Chondrocyte (in vitro differentiated cells): ENCODE results near the gene RPRD2. TPM values are rescaled to one million over a fixed set of nuclear protein-coding genes. Genes with fewer than 3 reads are reported as not detected.

Source experiments
- DNase-seq: peaks from one replicate; pipeline ENCODE4 v3.0.0; 2021; ENCODE audit warnings: mixed read lengths, low spot score
- H3K27ac Mint-ChIP-seq: one replicate; pipeline ENCODE4 v1.8.0; 2021; ENCODE audit warnings: mild to moderate bottlenecking, moderate library complexity, mixed read lengths; ENCODE audit not compliant: unreplicated experiment
- H3K27me3 Mint-ChIP-seq: 2 replicates; pipeline ENCODE4 v1.8.0; 2021; ENCODE audit warnings: low read depth, mixed read lengths
- H3K36me3 Mint-ChIP-seq: 2 replicates; pipeline ENCODE4 v1.8.0; 2021; ENCODE audit warnings: low read depth, mixed read lengths
- H3K4me1 Mint-ChIP-seq: 2 replicates; pipeline ENCODE4 v1.8.0; 2021; ENCODE audit warnings: low read depth, mild to moderate bottlenecking, mixed read lengths
- H3K4me3 Mint-ChIP-seq: one replicate; pipeline ENCODE4 v1.8.0; 2021; ENCODE audit warnings: mild to moderate bottlenecking, moderate library complexity, mixed read lengths; ENCODE audit not compliant: unreplicated experiment
- H3K9me3 Mint-ChIP-seq: 2 replicates; pipeline ENCODE4 v1.8.0; 2021; ENCODE audit warnings: low read depth, mixed read lengths
- CTCF ChIP-seq: fragments of 200-600 bp; sonication (generic); IDR thresholded peaks from 2 replicates; pipeline ENCODE4 v1.5.0; 2021; ENCODE audit warnings: antibody characterized with exemption, mild to moderate bottlenecking, moderate library complexity
- total RNA-seq: library from RNA; stranded (reverse); gene quantifications from 3 replicates; pipeline ENCODE4 v1.2.1, GENCODE V29; 2021

The RPRD2 gene
- total RNA-seq, 1 donor from 2014 or later = 22.2 TPM

GRCh38 chr1:150469291-150469690 is 105.3 kb downstream of the RPRD2 start:
- Mint-ChIP-seq H3K4me1 (no peaks in the 10 kb centered on the region), H3K36me3 (peaks cover 33% of the 10 kb centered on the region)

GRCh38 chr1:150472601-150473200 is 108.8 kb downstream of the RPRD2 start:
- Mint-ChIP-seq H3K27ac (no peak overlapping the region), H3K36me3 (peaks cover 29% of the 10 kb centered on the region), H3K4me3 (no peak overlapping the region), H3K27me3 (no peaks in the 10 kb centered on the region), H3K9me3 (no peaks in the 10 kb centered on the region), H3K4me1 (no peaks in the 10 kb centered on the region)
- DNase-seq = no peak
- TF ChIP-seq CTCF = no peak

More at GRCh38 chr1:150469291-150469690, 105.3 kb downstream of the RPRD2 start:
- Mint-ChIP-seq H3K4me3 (no peak overlapping the region), H3K27me3 (no peaks in the 10 kb centered on the region), H3K9me3 (no peaks in the 10 kb centered on the region), H3K27ac (no peak overlapping the region)
- no peak for TF ChIP-seq CTCF
- DNase-seq = no peak

- Mint-ChIP-seq H3K36me3 (peaks cover 29% of the 10 kb centered on the region), H3K27ac (no peak overlapping the region), H3K4me3 (no peak overlapping the region), H3K9me3 (no peaks in the 10 kb centered on the region), H3K27me3 (no peaks in the 10 kb centered on the region), H3K4me1 (no peaks in the 10 kb centered on the region)
- TF ChIP-seq CTCF = no peak
- DNase-seq = no peak
Observed at GRCh38 chr1:150473659-150474058, 109.7 kb downstream of the RPRD2 start.

- no peak overlapping the region for H3K27ac Mint-ChIP-seq
- no peaks in the 10 kb centered on the region for H3K9me3 Mint-ChIP-seq
- peaks cover 29% of the 10 kb centered on the region for H3K36me3 Mint-ChIP-seq
- no peak for DNase-seq
- H3K4me1 Mint-ChIP-seq = no peaks in the 10 kb centered on the region
- no peak overlapping the region for H3K4me3 Mint-ChIP-seq
- no peaks in the 10 kb centered on the region for H3K27me3 Mint-ChIP-seq
- TF ChIP-seq CTCF = no peak
Observed at GRCh38 chr1:150474869-150475268, 110.9 kb downstream of the RPRD2 start.

- Mint-ChIP-seq H3K9me3 (no peaks in the 10 kb centered on the region), H3K4me3 (no peak overlapping the region), H3K27me3 (no peaks in the 10 kb centered on the region), H3K27ac (no peak overlapping the region), H3K4me1 (no peaks in the 10 kb centered on the region), H3K36me3 (peaks cover 12% of the 10 kb centered on the region)
- TF ChIP-seq CTCF = no peak
- no peak for DNase-seq
Observed at GRCh38 chr1:150476754-150477153, 112.8 kb downstream of the RPRD2 start.
